SK-N-SH (cell line): ENCODE data around the gene CCT2. TPM values are rescaled to one million over a fixed set of nuclear protein-coding genes. Genes with fewer than 3 reads are reported as not detected.
"Not testable (repeated sequence)": the region's sequence is repeated elsewhere in the genome, so short reads cannot be mapped to it uniquely, and the experiment has no call there.

ENCODE experiments used
- CTCF ChIA-PET: fragments of 300-600, 350-600 bp; formaldehyde crosslinking; extraction: SDS; loops from one replicate; lab custom pipeline; 2021; lab: Yijun Ruan, JAX
- POLR2A ChIA-PET: fragments of 350-600 bp; sonication (Branson Sonifier 250); formaldehyde crosslinking; extraction: SDS; loops from one replicate; lab custom pipeline; 2020; ENCODE audit warnings: antibody characterized with exemption, inconsistent platforms; lab: Yijun Ruan, JAX
- DNase-seq: peaks from one replicate; pipeline ENCODE4 v3.0.0; 2012
- H2AFZ ChIP-seq: fragments of 200-600 bp; sonication (generic); 2 replicates; pipeline ENCODE4 v1.8.1; 2016; ENCODE audit warnings: antibody characterized with exemption, mild to moderate bottlenecking, low read depth
- H3F3A ChIP-seq: fragments of 200-600 bp; sonication (generic); replicated peaks from 2 replicates; pipeline ENCODE3; 2016; ENCODE audit warnings: antibody characterized with exemption, mild to moderate bottlenecking; ENCODE audit not compliant: insufficient read depth
- H3K27ac ChIP-seq, 2 experiments: fragments of 200-500 bp in 1 of 2; fragments of 200-600 bp in 1 of 2; sonication (Bioruptor generic) in 1 of 2; sonication (generic), shearing (Covaris generic) in 1 of 2; 2 replicates each; pipeline versions ENCODE4 v1.5.1 to v1.6.1; 2014 to 2016; ENCODE audit warnings: low read depth in 2 of 2, inconsistent platforms in 1 of 2, low read length in 1 of 2, mild to moderate bottlenecking in 1 of 2, mixed read lengths in 1 of 2
- H3K27me3 ChIP-seq: fragments of 200-600 bp; sonication (generic), shearing (Covaris generic); 2 replicates; pipeline ENCODE4 v1.6.1; 2016; ENCODE audit warnings: mixed run types; ENCODE audit not compliant: insufficient read depth
- H3K36me3 ChIP-seq, 2 experiments: fragments of 200-500 bp in 1 of 2; fragments of 200-600 bp in 1 of 2; sonication (Bioruptor generic) in 1 of 2; sonication (generic) in 1 of 2; replicated peaks in 1 of 2; 2 replicates each; pipeline versions ENCODE3 to v1.5.1; 2014 to 2016; ENCODE audit warnings: low read length in 1 of 2, mild to moderate bottlenecking in 1 of 2; ENCODE audit not compliant: insufficient read depth in 2 of 2, control insufficient read depth in 1 of 2
- H3K4me1 ChIP-seq, 2 experiments: fragments of 200-500 bp in 1 of 2; fragments of 200-600 bp in 1 of 2; sonication (Bioruptor generic) in 1 of 2; sonication (generic), shearing (Covaris generic) in 1 of 2; 2 replicates each; pipeline versions ENCODE4 v1.5.1 to v1.6.1; 2014 to 2016; ENCODE audit warnings: low read depth in 1 of 2, low read length in 1 of 2, mixed run types in 1 of 2; ENCODE audit not compliant: insufficient read depth in 2 of 2, control insufficient read depth in 1 of 2
- H3K4me2 ChIP-seq: fragments of 200-600 bp; sonication (generic), shearing (Covaris generic); 2 replicates; pipeline ENCODE4 v1.6.1; 2017; ENCODE audit warnings: mixed run types
- H3K4me3 ChIP-seq, 2 experiments: fragments of 200-500 bp in 1 of 2; fragments of 200-600 bp in 1 of 2; sonication (Bioruptor generic) in 1 of 2; sonication (generic), shearing (Covaris generic) in 1 of 2; 2 replicates each; pipeline versions ENCODE4 v1.5.1 to v1.8.1; 2014 to 2016; ENCODE audit warnings: low read depth in 2 of 2, inconsistent platforms in 1 of 2, low read length in 1 of 2, mild to moderate bottlenecking in 1 of 2, mixed read lengths in 1 of 2, moderate library complexity in 1 of 2
- H3K79me2 ChIP-seq: fragments of 200-600 bp; sonication (generic); 2 replicates; pipeline ENCODE4 v1.8.1; 2017; ENCODE audit warnings: mild to moderate bottlenecking; ENCODE audit not compliant: insufficient read depth
- H3K9ac ChIP-seq: fragments of 200-600 bp; sonication (generic); 2 replicates; pipeline ENCODE4 v1.6.1; 2017; ENCODE audit warnings: mixed run types
- H3K9me2 ChIP-seq: fragments of 200-600 bp; sonication (generic); 2 replicates; pipeline ENCODE4 v1.6.1; 2017; ENCODE audit warnings: mixed run types
- H3K9me3 ChIP-seq: fragments of 200-600 bp; sonication (generic); 2 replicates; pipeline ENCODE4 v1.6.1; 2017; ENCODE audit warnings: mixed run types, mild to moderate bottlenecking, moderate library complexity
- H4K20me1 ChIP-seq: fragments of 200-600 bp; sonication (generic); 2 replicates; pipeline ENCODE4 v1.6.1; 2017; ENCODE audit warnings: mild to moderate bottlenecking, mixed run types; ENCODE audit not compliant: insufficient read depth
- CHD2 ChIP-seq: fragments of 150-350 bp; IDR thresholded peaks from 2 replicates; pipeline ENCODE4 v1.6.1; 2018; ENCODE audit warnings: low read length; ENCODE audit not compliant: partially characterized antibody
- FOSL2 ChIP-seq: IDR thresholded peaks from 2 replicates; pipeline ENCODE4 v1.4.0; 2012; ENCODE audit warnings: low read depth, mild to moderate bottlenecking, moderate library complexity, borderline replicate concordance
- GATA2 ChIP-seq: sonication (generic); formaldehyde crosslinking; IDR thresholded peaks from 2 replicates; pipeline ENCODE4 v1.5.0; 2020; ENCODE audit warnings: mild to moderate bottlenecking, missing genetic modification reagents
- IRF3 ChIP-seq: fragments of 150-350 bp; IDR thresholded peaks from 2 replicates; pipeline ENCODE4 v1.6.1; 2016; ENCODE audit warnings: mild to moderate bottlenecking, low read depth, low read length
- MEF2A ChIP-seq: IDR thresholded peaks from 2 replicates; pipeline ENCODE4 v1.4.0; 2012; ENCODE audit warnings: low read depth, borderline replicate concordance
- MXI1 ChIP-seq: IDR thresholded peaks from 2 replicates; pipeline ENCODE4 v1.6.1; 2012; ENCODE audit warnings: mild to moderate bottlenecking, low read depth, low read length, improper control_type of control experiment
- POLR2AphosphoS5 ChIP-seq: IDR thresholded peaks from 2 replicates; pipeline ENCODE4 v1.6.1; 2012; ENCODE audit warnings: low read depth, low read length
- RAD21 ChIP-seq: IDR thresholded peaks from 2 replicates; pipeline ENCODE4 v1.6.1; 2012; ENCODE audit warnings: mild to moderate bottlenecking, low read length
- REST ChIP-seq: IDR thresholded peaks from 2 replicates; pipeline ENCODE4 v1.6.1; 2012; ENCODE audit warnings: mild to moderate bottlenecking, low read depth, low read length, moderate library complexity
- RFX5 ChIP-seq: IDR thresholded peaks from 2 replicates; pipeline ENCODE4 v1.6.1; 2012; ENCODE audit warnings: mild to moderate bottlenecking, improper control_type of control experiment, low read length
- RXRA ChIP-seq: IDR thresholded peaks from 2 replicates; pipeline ENCODE4 v1.4.0; 2012; ENCODE audit warnings: low read depth, mild to moderate bottlenecking, borderline replicate concordance
- TEAD4 ChIP-seq: IDR thresholded peaks from 2 replicates; pipeline ENCODE4 v1.4.0; 2012; ENCODE audit warnings: mild to moderate bottlenecking, borderline replicate concordance; ENCODE audit not compliant: insufficient read depth
- USF1 ChIP-seq: IDR thresholded peaks from 2 replicates; pipeline ENCODE4 v1.4.0; 2012; ENCODE audit warnings: low read depth, borderline replicate concordance
- WGBS: methylation state at CpG from one replicate; pipeline ENCODE4 v1.1.6; 2017; ENCODE audit warnings: low lambda C conversion rate; 5-methylcytosine and 5-hydroxymethylcytosine counted together
- polyA plus RNA-seq, 3 experiments: library from polyadenylated mRNA; depleted of rRNA; stranded (reverse); fragments of >200 nt; gene quantifications; 2 replicates each; pipeline ENCODE4 v1.2.3, GENCODE V29; 2012

Gene CCT2
- polyA plus RNA-seq, 1 of the 3 experiments (the other 2 are of a cell fraction) = 181 TPM

- TF ChIP-seq REST = no peak
Measured at GRCh38 chr12:69602954-69603353, 17.7 kb downstream of the CCT2 start (continued).

DNA sequence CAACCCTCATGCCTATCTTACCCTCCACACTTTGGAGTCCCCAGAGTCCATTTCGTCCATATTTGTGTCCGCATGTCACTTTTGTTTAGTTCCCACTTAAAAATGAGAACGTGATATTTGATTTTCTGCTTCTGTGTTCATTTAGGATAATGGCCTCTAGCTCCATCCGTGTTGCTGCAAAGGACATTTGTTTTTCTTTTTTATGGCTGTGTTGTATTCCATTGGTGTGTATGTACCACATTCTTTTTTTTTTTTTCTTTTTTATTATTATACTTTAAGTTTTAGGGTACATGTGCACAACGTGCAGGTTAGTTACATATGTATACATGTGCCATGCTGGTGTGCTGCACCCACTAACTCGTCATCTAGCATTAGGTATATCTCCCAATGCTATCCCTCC, 18.3 kb downstream of the CCT2 start:
- CTCF ChIA-PET = interaction anchor here (0.8 kb wide), 1 partner anchor 37 kb away, joined by 3 read pairs; no protein-coding TSS in a partner anchor
- H3K4me1 ChIP-seq, H3K9ac ChIP-seq, H2AFZ ChIP-seq, H3K27me3 ChIP-seq, H4K20me1 ChIP-seq, H3K9me2 ChIP-seq, H3K4me2 ChIP-seq, H3K27ac ChIP-seq, H3K9me3 ChIP-seq, DNase-seq, POLR2A ChIA-PET, H3K79me2 ChIP-seq, H3K4me3 ChIP-seq: not testable (repeated sequence)
- H3K36me3 ChIP-seq = peaks cover 43% of the 10 kb centered on the region in 2 experiments
- H3F3A ChIP-seq = peaks cover 11% of the 10 kb centered on the region
- 97% methylated on average over 6 of the region's 6 CpGs for WGBS

- not testable (repeated sequence) for H3K27ac ChIP-seq, H3K4me2 ChIP-seq, DNase-seq, H3K27me3 ChIP-seq, H3K9me2 ChIP-seq, H3K4me1 ChIP-seq, H3K9ac ChIP-seq, H2AFZ ChIP-seq, H4K20me1 ChIP-seq, H3K79me2 ChIP-seq, H3K4me3 ChIP-seq, H3K9me3 ChIP-seq
- 91% methylated on average over 2 of the region's 3 CpGs for WGBS
- ChIA-PET CTCF (interaction anchor here (0.7 kb wide), 1 partner anchor 33 kb away, joined by 3 read pairs; no protein-coding TSS in a partner anchor), POLR2A (interaction anchor here (0.5 kb wide), 1 partner anchor 11 kb away, joined by 3 read pairs; no protein-coding TSS in a partner anchor)
- H3K36me3 ChIP-seq = peaks cover 36% of the 10 kb centered on the region in 2 experiments
- peaks cover 11% of the 10 kb centered on the region for H3F3A ChIP-seq
Measured at GRCh38 chr12:69604275-69604674, 19.0 kb downstream of the CCT2 start.

- no peaks in the 10 kb centered on the region for H3K9me2 ChIP-seq
- TF ChIP-seq MXI1 (no peak), MEF2A (no peak), FOSL2 (no peak), POLR2AphosphoS5 (no peak), GATA2 (no peak), CHD2 (no peak), RXRA (no peak), TEAD4 (no peak), USF1 (no peak), IRF3 (no peak), RAD21 (no peak), RFX5 (no peak)
- no peaks in the 10 kb centered on the region for H3K9me3 ChIP-seq
- DNase-seq = no peak
- H3K79me2 ChIP-seq = no peaks in the 10 kb centered on the region
- 89% methylated on average over 2 of the region's 2 CpGs for WGBS
- H3F3A ChIP-seq = peaks cover 4% of the 10 kb centered on the region
- CTCF ChIA-PET = interaction anchor here (1.1 kb wide), 1 partner anchor 10 kb away, joined by 4 read pairs; no protein-coding TSS in a partner anchor
- no peak overlapping the region for H3K27ac ChIP-seq
- POLR2A ChIA-PET = no interaction called here
- H3K9ac ChIP-seq = no peak overlapping the region
- no peaks in the 10 kb centered on the region for H3K4me1 ChIP-seq
- H3K27me3 ChIP-seq = no peaks in the 10 kb centered on the region
- no peak overlapping the region for H3K4me3 ChIP-seq
- H3K36me3 ChIP-seq = peaks cover 4 to 5% of the 10 kb centered on the region in 2 experiments
- no peak overlapping the region for H3K4me2 ChIP-seq
- no peak overlapping the region for H2AFZ ChIP-seq
- no peaks in the 10 kb centered on the region for H4K20me1 ChIP-seq
Measured at GRCh38 chr12:69608114-69608513, 22.9 kb downstream of the CCT2 start.
